GM21423 (cell line): ENCODE results near the gene SNORC.
"Not testable (repeated sequence)": the region's sequence is repeated elsewhere in the genome, so short reads cannot be mapped to it uniquely, and the experiment has no call there.

ENCODE experiments used
- ATAC-seq: cut with Tn5 transposase; IDR thresholded peaks from one replicate; pipeline ENCODE4 v1.9.1; 2021; ENCODE audit warnings: mild to moderate bottlenecking, moderate library complexity; ENCODE audit not compliant: unreplicated experiment

SNORC gene

DNA sequence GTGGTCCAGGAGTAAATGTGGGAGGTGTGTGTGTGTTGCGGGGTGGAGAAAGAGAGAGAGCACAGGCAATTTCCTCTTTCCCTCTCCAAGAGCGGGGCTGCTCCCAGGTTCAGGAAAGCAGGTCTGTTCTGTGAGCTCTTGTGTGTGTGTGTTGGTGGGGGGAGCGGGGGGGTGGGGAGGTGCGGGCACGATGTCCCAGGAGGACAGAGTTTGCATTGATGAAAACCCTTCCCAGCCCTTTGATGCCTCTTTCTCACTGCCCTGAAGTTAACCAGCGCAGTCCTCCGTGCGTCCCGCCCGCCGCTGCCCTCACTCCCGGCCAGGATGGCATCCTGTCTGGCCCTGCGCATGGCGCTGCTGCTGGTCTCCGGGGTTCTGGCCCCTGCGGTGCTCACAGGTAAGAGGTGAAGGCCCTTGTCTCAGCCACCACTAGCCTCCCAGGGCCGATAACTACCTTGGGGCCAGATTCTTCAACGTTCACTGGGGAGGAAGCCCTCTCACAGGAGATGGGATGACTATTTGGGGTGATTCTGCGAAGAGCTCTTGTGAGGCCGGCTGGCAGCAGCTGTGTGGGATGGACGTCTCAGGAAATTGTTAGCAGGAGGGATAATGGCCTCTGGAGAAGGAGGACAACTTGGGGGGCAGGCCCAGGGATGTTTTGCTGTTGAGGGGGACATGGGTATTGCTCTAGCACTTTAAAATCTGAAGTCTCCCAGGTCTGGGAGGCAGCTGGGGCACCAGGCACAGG lies at the start of gene SNORC:
TSS of gene SNORC (plus strand) at position 247 of the 748 bp plus-strand sequence. CDS start at position 325, 78 bp downstream.
- no peak for ATAC-seq

DNA sequence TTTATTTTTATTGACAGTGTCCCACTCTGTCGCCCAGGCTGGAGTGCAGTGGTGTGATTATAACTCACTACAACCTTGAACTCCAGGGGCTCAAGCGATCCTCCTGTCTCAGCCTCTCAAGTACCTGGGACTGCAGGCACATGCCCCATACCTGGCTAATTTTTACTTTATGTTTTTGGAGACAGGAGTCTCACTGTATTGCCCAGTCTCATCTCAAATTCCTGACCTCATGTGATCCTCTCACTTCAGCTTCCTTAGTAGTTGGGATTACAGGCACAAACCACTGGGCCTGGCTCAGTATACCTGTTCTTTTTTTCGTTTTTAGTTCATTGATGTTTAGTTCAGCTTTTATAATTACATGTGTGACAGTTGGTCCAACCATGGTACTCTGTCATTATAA lies 40.1 kb upstream of the SNORC start:
- ATAC-seq: no peak

DNA sequence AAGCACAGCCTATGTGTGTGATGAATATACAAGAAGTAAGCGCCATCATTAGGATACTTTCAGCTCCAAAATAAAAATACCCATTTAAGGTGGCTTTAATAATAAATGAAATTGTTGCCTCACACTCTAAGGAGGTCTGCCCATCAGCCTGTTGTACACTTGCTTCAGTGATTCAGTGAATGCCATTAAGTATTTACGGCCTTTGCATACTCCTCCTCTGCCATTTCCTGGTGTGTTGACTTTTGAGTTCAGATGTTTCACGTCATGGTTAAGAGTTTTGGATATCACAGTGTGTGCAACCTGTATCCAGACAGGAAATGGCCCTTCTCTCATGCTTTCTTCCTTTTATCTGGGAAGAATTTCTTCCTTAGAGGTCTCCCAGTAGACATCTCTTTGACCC lies 38.6 kb upstream of the SNORC start:
- no peak for ATAC-seq

DNA sequence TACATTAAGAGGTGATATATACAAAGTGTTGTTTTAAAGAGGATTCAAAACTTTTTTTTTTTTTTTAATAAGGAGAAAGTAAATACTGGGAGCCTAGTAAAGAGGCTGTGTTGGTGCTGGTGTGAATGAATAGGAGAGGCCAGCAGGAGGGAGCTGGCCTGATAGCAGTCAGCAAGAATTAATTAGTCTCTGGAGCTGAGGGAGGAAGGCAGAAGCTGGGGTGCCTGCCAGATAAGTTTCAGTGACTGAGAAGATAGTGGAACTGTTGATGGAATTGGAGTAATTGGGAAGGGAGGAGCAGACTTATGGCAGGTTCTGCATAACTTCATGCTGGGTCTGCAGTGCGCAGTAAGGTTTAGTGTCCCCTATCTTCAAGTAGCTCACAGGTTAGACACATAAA lies 36.2 kb upstream of the SNORC start:
- ATAC-seq: no peak

DNA sequence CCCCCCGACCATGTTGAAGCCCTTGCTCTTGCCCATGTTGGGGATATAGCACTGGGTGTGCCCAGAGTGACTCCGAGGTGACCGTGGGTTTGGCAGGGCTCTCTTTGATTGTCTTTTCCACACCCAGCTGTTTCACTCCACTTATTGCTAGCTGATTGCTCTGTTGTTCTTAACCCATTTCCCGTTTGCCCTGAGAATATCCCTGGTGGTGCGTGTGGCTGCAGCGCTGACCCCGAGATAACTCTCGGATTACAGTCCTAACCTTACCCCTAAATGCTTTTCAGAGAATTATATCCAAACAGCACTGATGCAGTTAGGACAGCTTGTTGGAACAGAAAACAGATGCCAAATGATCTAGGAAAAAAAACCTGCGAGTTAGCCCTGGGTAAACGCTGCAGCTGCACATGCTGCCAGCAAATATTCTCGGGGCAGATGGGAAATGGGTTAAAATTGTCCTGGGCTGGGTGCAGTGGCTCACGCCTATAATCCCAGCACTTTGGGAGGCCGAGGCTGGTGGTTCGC lies 34.3 kb upstream of the SNORC start:
- no peak for ATAC-seq

DNA sequence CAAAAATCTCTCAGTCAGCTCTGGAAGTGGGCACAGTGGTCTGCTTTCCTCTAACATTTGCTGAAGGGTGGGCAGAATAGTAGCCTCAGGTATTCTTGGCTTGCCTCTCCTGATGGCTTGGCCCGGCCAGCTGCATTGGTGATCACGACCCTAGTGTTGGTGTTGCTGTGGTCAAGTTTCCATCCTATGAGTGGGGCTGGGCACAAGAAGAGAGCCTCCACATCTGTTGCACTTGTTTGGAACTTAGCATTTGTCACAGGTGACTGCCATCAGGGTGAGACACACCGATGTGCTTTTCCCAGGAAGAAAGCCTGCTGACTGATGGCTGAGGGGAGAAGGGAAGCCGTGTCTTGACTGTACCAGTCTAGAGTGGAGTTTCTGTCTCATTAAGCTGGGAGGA lies 33.1 kb upstream of the SNORC start:
- no peak for ATAC-seq

DNA sequence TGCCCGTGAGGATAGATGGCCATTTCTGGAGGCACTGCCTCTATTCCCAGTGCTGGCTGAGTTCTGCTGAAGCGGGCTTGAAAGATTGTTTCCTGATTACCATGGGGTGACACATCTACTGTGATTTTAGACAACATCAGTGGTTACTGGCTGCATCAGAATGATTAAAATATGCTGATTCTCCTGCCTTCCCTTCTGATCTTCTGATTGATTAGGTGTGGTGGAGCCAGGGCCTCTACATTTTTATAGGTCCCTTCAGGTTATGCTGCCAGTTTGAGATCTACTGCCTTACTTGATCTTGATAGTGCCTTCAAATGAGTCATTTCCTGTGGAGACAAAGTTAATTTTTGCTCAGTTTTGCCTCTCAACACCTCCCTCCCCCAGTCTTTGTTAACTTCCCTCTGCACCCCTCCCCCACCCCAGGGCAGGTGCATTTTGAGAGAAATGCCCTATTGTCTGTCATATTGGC lies 31.6 kb upstream of the SNORC start:
- peak; percentile 89 for ATAC-seq

DNA sequence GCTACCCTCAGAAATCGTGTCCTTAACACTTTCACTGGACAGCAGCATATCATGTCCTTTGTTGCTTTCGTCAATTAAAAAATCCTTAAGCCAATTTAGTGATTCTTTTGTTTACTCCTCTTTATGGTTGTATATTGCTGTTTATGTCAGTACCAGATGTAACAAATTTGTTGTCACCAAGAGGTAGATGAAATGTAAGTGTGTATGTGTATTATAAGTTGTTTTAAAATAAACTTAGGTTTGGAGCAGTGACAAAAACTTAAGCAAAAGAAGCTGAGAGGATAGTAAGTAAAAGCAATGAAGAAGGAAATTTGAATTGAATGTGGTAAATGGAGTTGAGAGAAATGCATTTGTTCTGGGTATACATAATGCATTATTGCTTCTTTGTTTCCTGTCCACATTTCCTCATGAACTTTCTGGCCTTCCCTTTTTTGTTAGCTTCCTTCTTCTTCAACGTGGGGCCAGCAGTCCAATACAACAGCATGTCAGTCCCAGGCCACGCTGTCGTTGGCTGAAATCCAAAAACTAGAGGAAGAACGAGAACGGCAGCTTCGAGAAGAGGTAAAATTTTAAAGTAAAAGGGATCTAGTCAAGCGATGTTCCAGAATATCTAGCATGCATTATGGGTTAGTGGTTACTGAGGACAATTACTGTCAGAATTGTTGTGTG lies 30.5 kb upstream of the SNORC start:
- no peak for ATAC-seq

DNA sequence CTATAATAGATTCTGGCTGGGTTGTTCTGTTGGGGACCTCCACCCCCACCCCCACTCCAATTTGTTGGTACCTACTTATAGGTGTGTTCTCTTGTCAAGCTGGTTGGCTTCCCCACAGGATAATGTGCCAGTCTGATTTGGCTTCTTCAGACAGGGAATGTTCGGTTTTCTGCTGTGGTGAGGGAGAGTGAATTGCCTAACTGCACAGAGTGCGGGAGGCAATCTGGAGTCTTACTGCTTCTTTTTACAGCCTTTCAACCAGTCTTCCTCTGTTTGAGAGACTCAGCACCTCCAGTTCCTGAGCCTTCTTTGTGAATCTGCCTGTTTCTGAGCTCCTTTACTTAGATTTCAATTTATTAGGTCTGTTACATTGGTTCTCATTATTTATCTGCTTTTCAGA lies 27.4 kb upstream of the SNORC start:
- no peak for ATAC-seq

DNA sequence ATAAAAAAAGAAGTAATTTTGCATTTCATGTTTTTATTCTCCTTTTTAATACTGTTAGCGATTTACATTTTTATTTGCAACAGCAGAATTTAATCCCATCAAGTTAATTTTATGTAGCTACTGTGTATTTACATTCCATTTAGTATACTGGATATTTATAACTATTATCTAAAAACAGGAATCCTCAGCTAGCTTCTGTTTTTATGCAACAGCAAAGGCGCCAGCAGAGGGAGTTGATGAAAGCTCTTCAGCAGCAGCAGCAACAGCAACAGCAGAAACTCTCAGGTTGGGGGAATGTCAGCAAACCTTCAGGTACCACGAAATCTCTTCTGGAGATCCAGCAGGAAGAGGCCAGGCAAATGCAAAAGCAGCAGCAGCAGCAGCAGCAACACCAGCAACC lies 26.2 kb upstream of the SNORC start:
- no peak for ATAC-seq

DNA sequence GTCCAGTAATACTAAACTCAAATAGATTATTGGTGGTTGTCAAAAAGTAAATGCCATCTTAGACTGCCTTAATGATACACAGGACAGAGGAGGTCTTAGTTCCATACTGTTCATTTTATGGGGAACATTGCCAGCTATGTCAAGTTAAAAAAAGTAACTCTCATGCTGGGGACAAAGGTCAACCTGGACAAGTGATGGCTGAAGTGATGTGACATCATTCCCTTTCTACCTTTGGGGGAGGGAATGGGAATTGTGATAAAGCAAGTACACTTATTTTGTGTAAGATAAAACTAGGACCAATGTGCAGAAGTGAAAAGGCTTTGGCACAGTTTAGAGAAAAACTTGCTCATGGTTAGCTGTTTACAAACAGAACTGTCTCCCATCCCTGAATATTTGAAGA lies 24.0 kb upstream of the SNORC start:
- no peak for ATAC-seq

DNA sequence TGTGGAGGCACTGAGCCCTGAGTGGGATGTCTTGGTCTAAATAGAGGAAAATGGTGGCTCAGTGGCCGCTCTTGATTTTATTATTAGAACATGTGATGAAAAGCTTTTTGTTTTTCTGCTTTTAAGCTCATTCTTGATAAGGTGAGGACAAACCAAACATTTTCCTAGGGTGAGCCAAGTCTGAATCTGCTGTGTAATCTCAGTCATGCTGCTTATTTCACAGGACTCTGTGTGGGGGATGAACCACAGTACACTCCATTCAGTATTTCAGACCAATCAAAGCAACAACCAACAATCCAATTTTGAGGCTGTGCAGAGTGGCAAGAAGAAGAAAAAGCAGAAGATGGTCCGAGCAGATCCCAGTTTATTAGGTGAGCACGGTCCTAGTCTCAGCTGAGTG lies 20.0 kb upstream of the SNORC start:
- ATAC-seq: no peak

DNA sequence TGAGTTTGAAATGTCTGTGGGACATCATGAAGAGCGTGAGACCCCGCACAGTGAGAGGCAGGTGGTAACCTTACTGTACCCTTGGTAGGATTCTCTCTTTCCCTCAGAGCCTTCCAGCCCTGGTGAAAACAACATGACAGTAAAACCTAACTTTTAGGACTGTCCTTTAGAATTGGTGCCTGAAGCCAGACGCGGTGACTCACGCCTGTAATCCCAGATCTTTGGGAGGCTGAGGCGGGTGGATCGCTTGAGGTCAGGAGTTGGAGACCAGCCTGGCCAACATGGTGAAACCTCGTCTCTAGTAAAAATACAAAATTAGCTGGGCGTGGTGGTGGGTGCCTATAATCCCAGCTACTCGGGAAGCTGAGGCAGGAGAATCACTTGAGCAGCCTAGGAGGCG lies 18.0 kb upstream of the SNORC start:
- ATAC-seq: not testable (repeated sequence)

DNA sequence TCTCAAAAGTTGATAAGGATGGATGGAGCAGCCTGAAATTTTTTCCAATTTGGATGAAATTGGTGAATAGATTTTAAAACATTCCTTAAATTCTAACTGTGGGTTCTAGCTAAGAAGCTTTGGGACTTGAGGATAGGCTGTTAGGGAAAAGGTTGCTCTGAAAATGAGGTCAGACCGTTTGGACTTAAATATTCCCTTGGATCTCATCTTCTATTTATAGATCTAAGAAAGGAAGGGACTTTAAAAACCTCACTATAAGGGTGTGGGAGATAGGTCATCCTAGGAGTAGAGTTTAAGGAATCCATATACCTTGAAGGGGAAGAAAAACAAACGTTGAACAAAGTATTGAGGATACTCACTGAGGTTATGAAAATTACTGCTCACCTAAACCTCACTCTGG lies 17.4 kb upstream of the SNORC start:
- no peak for ATAC-seq

DNA sequence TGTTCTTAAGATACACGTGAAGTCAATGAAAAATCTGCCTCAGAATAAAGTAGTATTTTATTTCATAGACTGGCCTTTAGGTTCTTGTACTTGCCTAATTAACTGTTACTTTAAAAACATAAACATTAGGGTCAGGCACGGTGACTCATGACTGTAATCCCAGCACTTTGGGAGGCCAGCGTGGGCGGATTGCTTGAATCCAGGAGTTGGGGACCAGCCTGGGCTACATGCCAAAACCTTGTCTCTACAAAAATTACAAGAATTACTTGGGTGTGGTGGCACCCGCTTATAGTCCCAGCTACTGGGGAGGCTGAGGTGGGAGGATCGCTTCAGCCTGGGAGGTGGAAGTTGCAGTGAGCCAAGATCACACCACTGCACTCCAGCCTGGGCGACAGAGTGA lies 16.0 kb upstream of the SNORC start:
- no peak for ATAC-seq

DNA sequence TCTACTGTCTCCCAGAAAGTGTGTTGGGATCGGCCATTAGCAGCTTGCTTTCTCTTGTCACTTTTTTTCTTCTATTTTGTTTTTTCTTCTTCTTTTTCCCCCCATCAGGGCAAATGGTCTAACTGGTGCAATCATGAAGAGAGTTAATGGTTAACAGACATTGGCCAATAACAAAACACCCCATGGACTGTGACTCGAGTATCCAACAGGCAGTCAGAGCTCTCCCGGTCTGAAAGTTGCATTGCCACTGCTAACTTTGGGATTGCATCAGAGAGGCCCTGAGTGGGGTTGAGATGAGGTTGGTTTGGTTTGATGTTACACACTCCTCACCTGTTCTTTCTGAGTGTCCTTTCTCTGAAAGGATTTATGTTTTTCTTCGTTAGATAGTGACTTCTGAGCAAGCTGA lies 12.9 kb upstream of the SNORC start:
- no peak for ATAC-seq

DNA sequence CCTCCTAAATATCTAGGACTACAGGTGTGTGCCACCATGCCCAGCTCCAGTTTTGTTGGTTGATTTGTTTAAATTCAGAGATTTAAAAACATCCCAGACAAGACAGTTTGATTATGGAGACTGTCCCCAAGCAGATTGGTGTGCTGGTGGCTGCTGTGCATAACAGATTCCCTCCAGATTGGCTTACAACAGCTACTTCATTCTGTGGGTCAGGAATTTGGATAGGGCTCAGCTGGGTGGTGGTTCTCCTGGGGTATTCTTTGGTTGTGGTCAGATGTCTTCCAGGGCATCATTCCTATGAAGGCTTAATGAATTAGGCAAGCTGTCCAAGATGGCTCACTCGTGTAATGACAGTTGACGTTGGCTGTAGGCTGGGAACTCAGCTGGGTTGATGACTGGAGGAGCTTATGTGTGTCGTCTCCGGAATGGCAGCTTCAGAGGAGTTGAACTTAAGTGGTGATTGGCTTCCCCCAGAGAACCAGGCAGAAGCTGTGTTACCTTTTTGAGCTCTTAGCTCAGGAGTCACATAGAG lies 10.6 kb upstream of the SNORC start:
- no peak for ATAC-seq

DNA sequence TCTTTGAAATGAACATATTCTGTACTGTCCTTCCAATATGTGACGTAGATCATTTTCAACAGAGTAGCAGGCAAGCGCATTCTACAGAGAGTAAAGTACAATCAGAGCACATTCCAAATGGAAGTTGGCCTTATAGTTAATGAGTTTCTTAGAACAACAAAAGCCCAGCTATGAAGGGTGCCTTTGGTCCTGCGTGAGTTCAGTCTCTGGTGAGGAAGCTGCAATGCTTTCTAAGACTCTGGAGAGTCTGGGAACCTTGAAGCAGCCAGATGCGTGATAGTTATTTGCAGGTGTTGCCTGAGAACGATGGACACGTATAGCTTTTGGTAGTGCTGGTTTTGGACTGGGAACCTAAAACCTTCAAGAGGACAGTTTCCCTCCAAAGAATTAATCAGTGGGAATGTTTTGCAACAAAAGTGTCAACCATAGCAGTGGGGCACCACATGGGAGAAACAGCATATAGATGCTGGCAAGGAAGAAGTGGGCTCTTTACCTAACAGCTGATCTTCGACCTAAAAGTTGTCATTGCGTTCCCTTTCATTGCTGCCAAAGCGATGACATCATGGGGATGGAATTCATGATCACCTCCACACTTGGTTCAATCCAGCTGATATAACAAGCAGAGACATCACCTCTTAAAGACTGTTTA lies 9.3 kb upstream of the SNORC start:
- ATAC-seq: no peak

DNA sequence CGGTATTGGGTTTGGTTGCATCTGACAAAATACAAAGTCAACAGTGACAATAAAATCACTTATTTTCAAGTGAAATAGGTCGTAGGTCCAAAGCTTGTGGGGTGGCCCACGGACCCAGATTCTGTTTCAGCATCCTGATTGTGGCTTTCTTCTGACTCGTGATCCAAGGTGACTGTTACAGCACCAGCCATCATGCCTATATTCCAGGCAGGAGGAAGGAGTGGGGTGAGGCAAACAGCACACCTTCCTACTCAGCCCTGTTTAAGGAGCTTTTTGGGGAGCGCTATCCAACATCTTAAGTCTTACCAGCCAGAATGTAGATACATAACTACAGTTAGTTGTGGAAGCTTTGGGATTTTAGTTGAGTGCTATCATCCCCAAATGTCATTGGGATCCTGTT lies 8.7 kb upstream of the SNORC start:
- ATAC-seq: no peak

DNA sequence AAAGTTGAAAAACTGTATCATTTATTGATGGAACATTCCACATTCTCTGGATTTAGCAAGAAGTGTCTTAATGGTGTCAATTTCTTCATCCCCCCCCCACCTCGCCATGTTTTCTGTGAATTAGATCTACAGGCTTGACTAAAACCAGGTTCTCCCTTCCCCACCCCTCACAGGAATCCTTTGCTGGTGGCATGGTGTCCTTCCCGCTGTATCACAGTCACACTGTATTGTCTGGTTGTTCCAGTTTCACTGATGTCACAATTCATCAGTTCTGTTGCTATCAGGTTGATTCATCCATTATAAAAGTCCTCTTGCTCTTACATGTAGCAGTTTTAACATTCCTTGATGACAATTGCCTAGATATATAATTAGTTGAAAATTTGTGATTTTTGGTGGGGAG lies 6.1 kb upstream of the SNORC start:
- no peak for ATAC-seq

DNA sequence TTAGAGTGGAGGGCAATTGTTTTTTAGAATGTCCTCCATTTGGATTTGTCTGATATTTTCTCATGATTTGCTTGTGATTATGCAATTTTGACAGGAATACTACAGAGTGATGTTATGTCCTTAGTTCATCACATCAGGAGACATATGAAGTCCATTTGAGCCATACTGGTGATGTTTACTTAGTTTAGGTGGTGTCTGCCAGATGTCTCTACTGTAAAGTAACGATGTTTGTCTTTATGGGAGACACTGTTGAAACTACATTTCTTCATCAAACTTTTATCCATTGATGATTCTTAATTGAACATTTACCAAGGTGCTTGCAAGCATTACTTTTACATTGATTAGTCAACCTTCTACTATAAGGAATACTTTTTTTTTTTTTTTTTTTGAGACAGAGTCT lies 4.9 kb upstream of the SNORC start:
- no peak for ATAC-seq

DNA sequence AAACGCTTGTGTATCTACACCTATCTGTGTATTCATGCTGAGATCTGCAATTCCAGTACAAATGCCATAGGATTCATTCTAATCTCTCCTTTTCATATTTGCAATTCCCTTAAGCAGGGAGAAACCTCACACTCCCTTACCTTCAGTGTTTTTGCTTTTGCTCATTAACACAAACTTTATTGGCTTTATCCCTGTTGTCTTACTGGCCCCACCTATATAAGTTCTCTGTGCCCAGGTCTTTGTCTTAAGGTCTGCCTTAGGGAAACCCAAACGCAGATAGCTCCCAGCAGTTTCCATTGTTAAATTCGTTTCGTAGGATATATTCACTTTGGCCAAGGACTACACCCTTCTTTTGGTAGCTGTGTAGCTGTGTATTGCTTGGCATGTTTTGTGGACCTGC lies 4.0 kb upstream of the SNORC start:
- ATAC-seq: no peak
